HepG2 (cell line): ENCODE measurements around the gene CYP2A6.
"Not testable (repeated sequence)": the region's sequence is repeated elsewhere in the genome, so short reads cannot be mapped to it uniquely, and the experiment has no call there.

Experiments
- DNMT1 ChIP-seq: sonication (generic); formaldehyde crosslinking; IDR thresholded peaks from 2 replicates; pipeline ENCODE4 v1.5.1; 2020; ENCODE audit warnings: mild to moderate bottlenecking, missing genetic modification reagents
- HNRNPUL1 ChIP-seq: fragments of 200-400 bp; formaldehyde crosslinking; IDR thresholded peaks from 2 replicates; pipeline ENCODE4 v1.6.1; 2017; ENCODE audit warnings: low read depth, mild to moderate bottlenecking, low read length, moderate library complexity
- KDM1A ChIP-seq: IDR thresholded peaks from 2 replicates; pipeline ENCODE4 v1.6.1; 2016; ENCODE audit warnings: missing compliant biosample characterization
- MBNL3 ChIP-seq: fragments of 250-450 bp; sonication (Bioruptor Pico); conservative IDR thresholded peaks from 2 replicates; pipeline ENCODE4 v1.8.0; 2022; ENCODE audit warnings: mild to moderate bottlenecking, inconsistent platforms
- POLR2A ChIP-seq, 2 experiments: IDR thresholded peaks; 2 replicates each; pipeline ENCODE4 v1.6.1; 2011; ENCODE audit warnings: low read depth in 2 of 2, low read length in 2 of 2, mild to moderate bottlenecking in 1 of 2, moderate library complexity in 1 of 2; ENCODE audit not compliant: insufficient read depth in 1 of 2
- SIN3A ChIP-seq: IDR thresholded peaks from 2 replicates; pipeline ENCODE4 v1.6.1; 2011; ENCODE audit warnings: low read depth, mild to moderate bottlenecking, control low read depth, low read length, borderline replicate concordance
- USF2 ChIP-seq, 2 experiments: sonication (generic) in 1 of 2; formaldehyde crosslinking in 1 of 2; IDR thresholded peaks; 2 replicates each; pipeline versions ENCODE4 v1.5.1 to v1.6.1; 2011 to 2020; ENCODE audit warnings: borderline replicate concordance in 1 of 2, low read depth in 1 of 2, low read length in 1 of 2, mild to moderate bottlenecking in 1 of 2, missing genetic modification reagents in 1 of 2, moderate library complexity in 1 of 2
- TF ChIP-seq, protein P1 (sequence below): sonication (generic); formaldehyde crosslinking; conservative IDR thresholded peaks from 2 replicates; pipeline ENCODE4 v1.4.0; 2020; ENCODE audit warnings: missing genetic modification reagents

GRCh38 chr19:40875526-40875951 is 25.3 kb upstream of the CYP2A6 start:
- TF ChIP-seq HNRNPUL1; SIN3A; DNMT1; MBNL3 (CRISPR knock-in tag); USF2 (IDR thresholded peaks at IDR 0.05; ENCODE audit: low read depth, low read length); USF2 (CRISPR knock-in tag; IDR thresholded peaks at IDR 0.05; ENCODE audit: borderline replicate concordance); KDM1A (CRISPR knock-in tag); POLR2A (IDR thresholded peaks at IDR 0.05; ENCODE audit: insufficient read depth in 1 of 2, low read depth in 2 of 2, low read length in 2 of 2): not testable (repeated sequence)
- TF ChIP-seq, protein P1, sequence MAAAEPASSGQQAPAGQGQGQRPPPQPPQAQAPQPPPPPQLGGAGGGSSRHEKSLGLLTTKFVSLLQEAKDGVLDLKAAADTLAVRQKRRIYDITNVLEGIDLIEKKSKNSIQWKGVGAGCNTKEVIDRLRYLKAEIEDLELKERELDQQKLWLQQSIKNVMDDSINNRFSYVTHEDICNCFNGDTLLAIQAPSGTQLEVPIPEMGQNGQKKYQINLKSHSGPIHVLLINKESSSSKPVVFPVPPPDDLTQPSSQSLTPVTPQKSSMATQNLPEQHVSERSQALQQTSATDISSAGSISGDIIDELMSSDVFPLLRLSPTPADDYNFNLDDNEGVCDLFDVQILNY: not testable (repeated sequence)
